HEK293 (cell line): ENCODE data around the gene TSPEAR.

Experiments used
- ZBTB21 ChIP-seq: fragments of 450-650 bp; formaldehyde crosslinking; IDR thresholded peaks from 2 replicates; pipeline ENCODE4 v1.5.1; 2017; ENCODE audit warnings: missing biosample characterization, missing genetic modification characterization
- ZNF16 ChIP-seq: fragments of 450-650 bp; formaldehyde crosslinking; IDR thresholded peaks from 2 replicates; pipeline ENCODE4 v1.5.1; 2016; ENCODE audit warnings: low read depth, missing biosample characterization, missing genetic modification characterization
- ZNF274 ChIP-seq, 2 experiments: fragments of 200-500 bp in 1 of 2; fragments of 450-650 bp in 1 of 2; sonication (Bioruptor generic) in 1 of 2; formaldehyde crosslinking in 1 of 2; IDR thresholded peaks; 2 replicates each; pipeline versions ENCODE4 v1.5.1 to v1.6.1; 2014 to 2016; ENCODE audit warnings: borderline replicate concordance in 1 of 2, inconsistent platforms in 1 of 2, low read length in 1 of 2, missing biosample characterization in 1 of 2, missing genetic modification characterization in 1 of 2
- ZNF350 ChIP-seq: fragments of 450-650 bp; formaldehyde crosslinking; IDR thresholded peaks from 2 replicates; pipeline ENCODE4 v1.5.0; 2017; ENCODE audit warnings: missing biosample characterization, mild to moderate bottlenecking, missing genetic modification characterization
- ZNF585B ChIP-seq: fragments of 450-650 bp; formaldehyde crosslinking; IDR thresholded peaks from 2 replicates; pipeline ENCODE4 v1.5.1; 2016; ENCODE audit warnings: missing biosample characterization, missing genetic modification characterization
- TF ChIP-seq, protein P1 (sequence below): fragments of 450-650 bp; formaldehyde crosslinking; IDR thresholded peaks from 2 replicates; pipeline ENCODE4 v1.5.1; 2016; ENCODE audit warnings: missing biosample characterization, missing genetic modification characterization
- TF ChIP-seq, protein P2 (sequence below): fragments of 450-650 bp; formaldehyde crosslinking; IDR thresholded peaks from 2 replicates; pipeline ENCODE4 v1.5.1; 2016; ENCODE audit warnings: missing biosample characterization, missing genetic modification characterization
- TF ChIP-seq, protein P3 (sequence below): fragments of 450-650 bp; formaldehyde crosslinking; IDR thresholded peaks from 2 replicates; pipeline ENCODE4 v1.5.1; 2017; ENCODE audit warnings: missing biosample characterization, missing genetic modification characterization

DNA sequence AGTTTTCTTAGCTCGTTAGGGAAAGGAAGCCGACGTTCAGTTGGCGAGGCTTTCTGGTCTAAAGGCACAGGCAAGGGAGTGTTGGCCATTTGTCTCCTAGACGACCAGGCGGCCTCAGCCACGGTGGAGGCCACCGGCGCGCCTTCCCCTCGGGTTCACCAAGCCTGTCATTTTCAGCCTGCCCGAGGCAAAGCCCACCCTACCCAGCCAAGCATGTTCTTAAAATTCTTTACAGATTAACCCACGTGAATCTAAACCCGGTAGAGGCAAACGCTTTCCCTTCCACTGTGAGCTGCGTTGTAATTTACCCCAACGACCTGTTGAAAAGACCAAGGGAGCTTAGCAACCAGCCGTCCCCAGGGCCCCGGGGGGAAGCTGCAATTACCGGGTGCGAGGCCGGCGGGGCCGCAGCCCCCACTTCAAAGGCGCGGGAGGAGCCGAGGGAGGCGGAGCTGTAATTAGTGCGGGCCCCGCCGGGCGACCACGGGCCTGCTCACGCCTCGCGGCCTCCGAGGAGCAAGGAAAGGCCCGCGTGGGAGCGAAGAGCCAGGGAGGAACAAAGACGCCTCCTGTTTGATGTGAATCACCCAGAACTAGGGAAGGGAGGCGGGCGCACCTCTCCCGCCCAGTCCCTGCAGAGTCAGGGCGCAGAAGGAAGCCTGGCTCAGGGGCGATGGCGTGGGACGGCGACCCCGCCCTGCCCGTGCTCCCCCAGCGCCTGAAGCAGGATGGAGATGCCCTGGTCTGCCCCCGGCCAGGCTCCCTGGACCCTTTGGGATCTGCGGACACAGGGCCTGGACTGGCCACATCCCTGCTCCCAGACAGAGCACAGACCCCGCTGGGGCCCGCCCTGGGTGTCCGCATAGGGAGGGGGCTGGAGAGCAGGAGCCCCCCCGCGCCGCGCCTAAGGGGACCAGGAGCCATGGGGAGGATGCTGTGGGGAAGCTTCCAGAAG, 12.1 kb upstream of the TSPEAR start:
- TF ChIP-seq, protein P1, sequence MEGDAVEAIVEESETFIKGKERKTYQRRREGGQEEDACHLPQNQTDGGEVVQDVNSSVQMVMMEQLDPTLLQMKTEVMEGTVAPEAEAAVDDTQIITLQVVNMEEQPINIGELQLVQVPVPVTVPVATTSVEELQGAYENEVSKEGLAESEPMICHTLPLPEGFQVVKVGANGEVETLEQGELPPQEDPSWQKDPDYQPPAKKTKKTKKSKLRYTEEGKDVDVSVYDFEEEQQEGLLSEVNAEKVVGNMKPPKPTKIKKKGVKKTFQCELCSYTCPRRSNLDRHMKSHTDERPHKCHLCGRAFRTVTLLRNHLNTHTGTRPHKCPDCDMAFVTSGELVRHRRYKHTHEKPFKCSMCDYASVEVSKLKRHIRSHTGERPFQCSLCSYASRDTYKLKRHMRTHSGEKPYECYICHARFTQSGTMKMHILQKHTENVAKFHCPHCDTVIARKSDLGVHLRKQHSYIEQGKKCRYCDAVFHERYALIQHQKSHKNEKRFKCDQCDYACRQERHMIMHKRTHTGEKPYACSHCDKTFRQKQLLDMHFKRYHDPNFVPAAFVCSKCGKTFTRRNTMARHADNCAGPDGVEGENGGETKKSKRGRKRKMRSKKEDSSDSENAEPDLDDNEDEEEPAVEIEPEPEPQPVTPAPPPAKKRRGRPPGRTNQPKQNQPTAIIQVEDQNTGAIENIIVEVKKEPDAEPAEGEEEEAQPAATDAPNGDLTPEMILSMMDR: no peak
- no peak for TF ChIP-seq ZNF16
- TF ChIP-seq, protein P2, sequence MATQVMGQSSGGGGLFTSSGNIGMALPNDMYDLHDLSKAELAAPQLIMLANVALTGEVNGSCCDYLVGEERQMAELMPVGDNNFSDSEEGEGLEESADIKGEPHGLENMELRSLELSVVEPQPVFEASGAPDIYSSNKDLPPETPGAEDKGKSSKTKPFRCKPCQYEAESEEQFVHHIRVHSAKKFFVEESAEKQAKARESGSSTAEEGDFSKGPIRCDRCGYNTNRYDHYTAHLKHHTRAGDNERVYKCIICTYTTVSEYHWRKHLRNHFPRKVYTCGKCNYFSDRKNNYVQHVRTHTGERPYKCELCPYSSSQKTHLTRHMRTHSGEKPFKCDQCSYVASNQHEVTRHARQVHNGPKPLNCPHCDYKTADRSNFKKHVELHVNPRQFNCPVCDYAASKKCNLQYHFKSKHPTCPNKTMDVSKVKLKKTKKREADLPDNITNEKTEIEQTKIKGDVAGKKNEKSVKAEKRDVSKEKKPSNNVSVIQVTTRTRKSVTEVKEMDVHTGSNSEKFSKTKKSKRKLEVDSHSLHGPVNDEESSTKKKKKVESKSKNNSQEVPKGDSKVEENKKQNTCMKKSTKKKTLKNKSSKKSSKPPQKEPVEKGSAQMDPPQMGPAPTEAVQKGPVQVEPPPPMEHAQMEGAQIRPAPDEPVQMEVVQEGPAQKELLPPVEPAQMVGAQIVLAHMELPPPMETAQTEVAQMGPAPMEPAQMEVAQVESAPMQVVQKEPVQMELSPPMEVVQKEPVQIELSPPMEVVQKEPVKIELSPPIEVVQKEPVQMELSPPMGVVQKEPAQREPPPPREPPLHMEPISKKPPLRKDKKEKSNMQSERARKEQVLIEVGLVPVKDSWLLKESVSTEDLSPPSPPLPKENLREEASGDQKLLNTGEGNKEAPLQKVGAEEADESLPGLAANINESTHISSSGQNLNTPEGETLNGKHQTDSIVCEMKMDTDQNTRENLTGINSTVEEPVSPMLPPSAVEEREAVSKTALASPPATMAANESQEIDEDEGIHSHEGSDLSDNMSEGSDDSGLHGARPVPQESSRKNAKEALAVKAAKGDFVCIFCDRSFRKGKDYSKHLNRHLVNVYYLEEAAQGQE (tag by site-specific recombination): no peak
- no peak for TF ChIP-seq ZNF350 (tag by site-specific recombination)
- TF ChIP-seq ZBTB21: no peak
- no peak for TF ChIP-seq ZNF585B
- TF ChIP-seq, protein P3, sequence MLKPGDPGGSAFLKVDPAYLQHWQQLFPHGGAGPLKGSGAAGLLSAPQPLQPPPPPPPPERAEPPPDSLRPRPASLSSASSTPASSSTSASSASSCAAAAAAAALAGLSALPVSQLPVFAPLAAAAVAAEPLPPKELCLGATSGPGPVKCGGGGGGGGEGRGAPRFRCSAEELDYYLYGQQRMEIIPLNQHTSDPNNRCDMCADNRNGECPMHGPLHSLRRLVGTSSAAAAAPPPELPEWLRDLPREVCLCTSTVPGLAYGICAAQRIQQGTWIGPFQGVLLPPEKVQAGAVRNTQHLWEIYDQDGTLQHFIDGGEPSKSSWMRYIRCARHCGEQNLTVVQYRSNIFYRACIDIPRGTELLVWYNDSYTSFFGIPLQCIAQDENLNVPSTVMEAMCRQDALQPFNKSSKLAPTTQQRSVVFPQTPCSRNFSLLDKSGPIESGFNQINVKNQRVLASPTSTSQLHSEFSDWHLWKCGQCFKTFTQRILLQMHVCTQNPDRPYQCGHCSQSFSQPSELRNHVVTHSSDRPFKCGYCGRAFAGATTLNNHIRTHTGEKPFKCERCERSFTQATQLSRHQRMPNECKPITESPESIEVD (tag by site-specific recombination): no peak
- no peak for TF ChIP-seq ZNF274 (IDR thresholded peaks at IDR 0.05; ENCODE audit: low read length)
- TF ChIP-seq ZNF274 (tag by site-specific recombination; IDR thresholded peaks at IDR 0.05; ENCODE audit: borderline replicate concordance): no peak
